Brain pericyte (primary cell): Measurements from ENCODE around the gene AURKAIP1.

ENCODE experiments used
- DNase-seq: peaks from one replicate; pipeline ENCODE4 v3.0.0-alpha.2; 2012; ENCODE audit warnings: low read depth, low spot score

The AURKAIP1 gene

GRCh38 chr1:1333551-1334241, 41.3 kb downstream of the AURKAIP1 start:
- DNase-seq = no peak

- no peak for DNase-seq
These were observed 42.1 kb downstream of the AURKAIP1 start for GRCh38 chr1:1332774-1333480.

- DNase-seq = no peak
These were observed 42.8 kb downstream of the AURKAIP1 start for GRCh38 chr1:1332031-1332755.

- DNase-seq = no peak
These were observed 43.7 kb downstream of the AURKAIP1 start, which contains the start of gene TAS1R3 for GRCh38 chr1:1331068-1331965. TAS1R3 (plus strand) TSS chr1:1331280; CDS start chr1:1331346, 66 bp downstream.

GRCh38 chr1:1330366-1331067, 44.5 kb downstream of the AURKAIP1 start:
- no peak for DNase-seq

- DNase-seq = no peak
These were observed 45.5 kb downstream of the AURKAIP1 start for GRCh38 chr1:1329304-1330210.

- DNase-seq = no peak
These were observed 46.8 kb downstream of the AURKAIP1 start for GRCh38 chr1:1328254-1328653.

- DNase-seq = no peak
These were observed 47.7 kb downstream of the AURKAIP1 start for GRCh38 chr1:1327291-1327690.

GRCh38 chr1:1326075-1326605, 48.9 kb downstream of the AURKAIP1 start:
- no peak for DNase-seq

GRCh38 chr1:1325288-1326074, 49.5 kb downstream of the AURKAIP1 start:
- DNase-seq = no peak

GRCh38 chr1:1324524-1325287, 50.3 kb downstream of the AURKAIP1 start, which contains the start of the genes CPTP and INTS11:
CPTP (plus strand) TSS chr1:1324802; CDS start chr1:1326911, 2,109 bp downstream.
INTS11 (minus strand) TSS chr1:1324660; CDS start chr1:1324608, 52 bp downstream.
- DNase-seq = peak; percentile 47

- DNase-seq = no peak
These were observed 50.9 kb downstream of the AURKAIP1 start for GRCh38 chr1:1324084-1324523.
